WTC11 (cell line): ENCODE measurements around the gene PPP1R10.

ENCODE experiments used
- CTCF ChIP-seq: fragments of 200-600 bp; IDR thresholded peaks from 2 replicates; pipeline ENCODE4 v1.8.0; 2022; ENCODE audit warnings: antibody characterized with exemption
- E2F4 ChIP-seq: sonication (generic); formaldehyde crosslinking; IDR thresholded peaks from 2 replicates; pipeline ENCODE4 v1.8.1; 2022; ENCODE audit warnings: low read depth, mild to moderate bottlenecking, moderate library complexity, missing genetic modification reagents, borderline replicate concordance
- NR3C1 ChIP-seq: sonication (generic); formaldehyde crosslinking; conservative IDR thresholded peaks from 2 replicates; pipeline ENCODE4 v1.8.1; 2023; ENCODE audit warnings: low read depth, mild to moderate bottlenecking, missing genetic modification reagents
- TF ChIP-seq, protein P1 (sequence below): sonication (generic); formaldehyde crosslinking; IDR thresholded peaks from 2 replicates; pipeline ENCODE4 v1.8.0; 2022; ENCODE audit warnings: mild to moderate bottlenecking, missing genetic modification reagents
- TF ChIP-seq, protein P2 (sequence below): sonication (generic); formaldehyde crosslinking; conservative IDR thresholded peaks from 2 replicates; pipeline ENCODE4 v1.8.1; 2022; ENCODE audit warnings: mild to moderate bottlenecking, missing genetic modification reagents

- TF ChIP-seq NR3C1 (CRISPR knock-in tag): no peak
- no peak for TF ChIP-seq CTCF
- TF ChIP-seq, protein P1, sequence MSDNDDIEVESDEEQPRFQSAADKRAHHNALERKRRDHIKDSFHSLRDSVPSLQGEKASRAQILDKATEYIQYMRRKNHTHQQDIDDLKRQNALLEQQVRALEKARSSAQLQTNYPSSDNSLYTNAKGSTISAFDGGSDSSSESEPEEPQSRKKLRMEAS (CRISPR knock-in tag): no peak
- TF ChIP-seq, protein P2, sequence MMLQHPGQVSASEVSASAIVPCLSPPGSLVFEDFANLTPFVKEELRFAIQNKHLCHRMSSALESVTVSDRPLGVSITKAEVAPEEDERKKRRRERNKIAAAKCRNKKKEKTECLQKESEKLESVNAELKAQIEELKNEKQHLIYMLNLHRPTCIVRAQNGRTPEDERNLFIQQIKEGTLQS (CRISPR knock-in tag): no peak
- TF ChIP-seq E2F4 (CRISPR knock-in tag): no peak
Observed at GRCh38 chr6:30656513-30656912, 39.5 kb upstream of the PPP1R10 start.
